Activated CD8-positive, alpha-beta T cell treated with anti-CD3 and anti-CD28 coated beads, Interleukin-2, amount 10 ng/mL, durations not matched to agents 7 days and 5 days (primary cell): Measurements from ENCODE around the gene BAX. TPM values are rescaled to one million over a fixed set of nuclear protein-coding genes. Genes with fewer than 3 reads are reported as not detected.
A peak's percentile ranks its signal among the peaks of the same experiment; 100 is the strongest.
"Not testable (repeated sequence)": the region's sequence is repeated elsewhere in the genome, so short reads cannot be mapped to it uniquely, and the experiment has no call there.

Source experiments
- ATAC-seq: fragments of 150-1000 bp; cut with Tn5 transposase; one replicate; pipeline ENCODE4 v1.10.0; 2021; ENCODE audit warnings: moderate library complexity
- CTCF ChIA-PET: fragments of 350-600 bp; sonication (Branson Sonifier 250); formaldehyde crosslinking; loops from one replicate; lab custom pipeline; 2021; ENCODE audit warnings: antibody characterized with exemption; lab: Charles Lee
- POLR2A ChIA-PET: fragments of 350-600 bp; sonication (Branson Sonifier 250); formaldehyde crosslinking; loops from one replicate; lab custom pipeline; 2021; ENCODE audit warnings: antibody characterized with exemption; lab: Charles Lee
- DNase-seq: peaks from one replicate; pipeline ENCODE4 v3.0.0-alpha.2; 2020
- H3K27ac Mint-ChIP-seq: one replicate; pipeline ENCODE4 v1.8.0; 2021; ENCODE audit warnings: mild to moderate bottlenecking, mixed read lengths
- H3K27me3 Mint-ChIP-seq: one replicate; pipeline ENCODE4 v1.8.0; 2021; ENCODE audit warnings: low read depth, mixed read lengths
- H3K36me3 Mint-ChIP-seq: one replicate; pipeline ENCODE4 v1.8.0; 2021; ENCODE audit warnings: low read depth, mixed read lengths
- H3K4me1 Mint-ChIP-seq: one replicate; pipeline ENCODE4 v1.8.0; 2021; ENCODE audit warnings: low read depth, mixed read lengths
- H3K4me3 Mint-ChIP-seq: one replicate; pipeline ENCODE4 v1.8.0; 2021; ENCODE audit warnings: mild to moderate bottlenecking, mixed read lengths
- H3K9me3 Mint-ChIP-seq: one replicate; pipeline ENCODE4 v1.8.0; 2022; ENCODE audit warnings: mixed read lengths; ENCODE audit not compliant: insufficient read depth
- total RNA-seq, 2 experiments: library from RNA; stranded (reverse); gene quantifications; one replicate each; pipeline ENCODE4 v1.2.3, GENCODE V29; 2021

Gene BAX
- total RNA-seq, result 100 to 1,000 TPM; 336 to 350 TPM

GRCh38 chr19:48954595-48955307, at the start of gene BAX:
Gene BAX, plus strand, starts transcription at chr19:48954875. Its CDS starts 54 bp downstream, at chr19:48954929.
- H3K27me3 Mint-ChIP-seq, result no peaks in the 10 kb centered on the region
- H3K27ac Mint-ChIP-seq, result peak within 1 kb of the TSS; percentile 85
- peak within 1 kb of the TSS; percentile 77 for H3K4me3 Mint-ChIP-seq
- H3K4me1 Mint-ChIP-seq, result peaks cover 39% of the 10 kb centered on the region
- H3K9me3 Mint-ChIP-seq, result no peaks in the 10 kb centered on the region
- H3K36me3 Mint-ChIP-seq, result peaks cover 42% of the 10 kb centered on the region
- ChIA-PET POLR2A (interaction anchor here (0.6 to 2.5 kb wide), 10 partner anchors 7 to 309 kb away, joined by 3 to 10 read pairs (median 4); partner anchors contain the start of genes BCAT2, CA11, DHDH and NUCB1), CTCF (interaction anchor here (0.7 to 2.4 kb wide), 9 partner anchors 15 to 216 kb away, joined by 3 to 9 read pairs (median 3); partner anchors contain the start of genes GYS1, NUCB1 and RUVBL2)
- DNase-seq (peak; percentile 96), ATAC-seq (peak; percentile 87)

GRCh38 chr19:48905664-48906063, 49.0 kb upstream of the BAX start:
- ChIA-PET POLR2A (no interaction called here), CTCF (no interaction called here)
- Mint-ChIP-seq H3K4me1 (peaks cover 22% of the 10 kb centered on the region), H3K36me3 (peaks cover 67% of the 10 kb centered on the region), H3K9me3 (no peaks in the 10 kb centered on the region), H3K27ac (no peak overlapping the region), H3K27me3 (no peaks in the 10 kb centered on the region), H3K4me3 (no peak overlapping the region)
- DNase-seq, result no peak
- no peak for ATAC-seq

GRCh38 chr19:48906324-48906723, 48.4 kb upstream of the BAX start:
- Mint-ChIP-seq H3K27ac (no peak overlapping the region), H3K27me3 (no peaks in the 10 kb centered on the region), H3K4me3 (no peak overlapping the region), H3K36me3 (peaks cover 66% of the 10 kb centered on the region), H3K9me3 (no peaks in the 10 kb centered on the region), H3K4me1 (peaks cover 17% of the 10 kb centered on the region)
- ChIA-PET POLR2A (no interaction called here), CTCF (no interaction called here)
- ATAC-seq, result no peak
- no peak for DNase-seq

GRCh38 chr19:48907671-48908070, 47.0 kb upstream of the BAX start:
- ChIA-PET CTCF (no interaction called here), POLR2A (no interaction called here)
- H3K9me3 Mint-ChIP-seq, result no peaks in the 10 kb centered on the region
- no peak for DNase-seq
- H3K4me1 Mint-ChIP-seq, result peaks cover 7% of the 10 kb centered on the region
- H3K27ac Mint-ChIP-seq, result peak overlapping the region; percentile 49
- ATAC-seq, result no peak
- peaks cover 65% of the 10 kb centered on the region for H3K36me3 Mint-ChIP-seq
- no peak overlapping the region for H3K4me3 Mint-ChIP-seq
- H3K27me3 Mint-ChIP-seq, result no peaks in the 10 kb centered on the region

- ATAC-seq, DNase-seq, H3K9me3 Mint-ChIP-seq, H3K27me3 Mint-ChIP-seq, H3K27ac Mint-ChIP-seq, H3K4me1 Mint-ChIP-seq, CTCF ChIA-PET, H3K4me3 Mint-ChIP-seq: not testable (repeated sequence)
- peaks cover 72% of the 10 kb centered on the region for H3K36me3 Mint-ChIP-seq
- POLR2A ChIA-PET, result interaction anchor here (1.1 kb wide), 1 partner anchor 9 kb away, joined by 3 read pairs; no protein-coding TSS in a partner anchor
These were observed 45.1 kb upstream of the BAX start for GRCh38 chr19:48909424-48910077.

DNA sequence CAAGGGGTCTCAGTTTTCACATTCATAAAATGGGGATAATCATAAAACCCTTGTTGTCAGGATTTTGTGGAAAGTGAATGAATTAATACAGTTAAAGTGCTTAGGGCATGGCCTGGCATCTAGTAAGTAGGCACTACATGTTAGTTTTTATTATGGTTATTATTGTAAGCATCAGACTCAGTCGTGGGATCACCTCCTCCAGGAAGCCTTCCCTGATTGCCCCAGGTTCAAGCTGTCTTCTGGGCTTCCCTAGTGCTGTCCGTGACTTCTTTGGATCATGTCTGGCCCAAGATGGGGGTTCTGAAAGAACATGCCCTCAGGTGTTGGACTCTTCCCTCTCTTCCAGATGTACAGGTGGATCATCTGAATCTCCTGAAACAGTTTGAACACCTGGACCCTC, 43.9 kb upstream of the BAX start:
- no peak overlapping the region for H3K27ac Mint-ChIP-seq
- peaks cover 64% of the 10 kb centered on the region for H3K36me3 Mint-ChIP-seq
- H3K4me1 Mint-ChIP-seq, result peaks cover 2% of the 10 kb centered on the region
- POLR2A ChIA-PET, result interaction anchor here (1.0 to 1.6 kb wide), 2 partner anchors 10 to 14 kb away, joined by 3 to 4 read pairs; no protein-coding TSS in a partner anchor
- no peak overlapping the region for H3K4me3 Mint-ChIP-seq
- CTCF ChIA-PET, result no interaction called here
- no peak for DNase-seq
- H3K9me3 Mint-ChIP-seq, result no peaks in the 10 kb centered on the region
- no peaks in the 10 kb centered on the region for H3K27me3 Mint-ChIP-seq
- no peak for ATAC-seq

DNA sequence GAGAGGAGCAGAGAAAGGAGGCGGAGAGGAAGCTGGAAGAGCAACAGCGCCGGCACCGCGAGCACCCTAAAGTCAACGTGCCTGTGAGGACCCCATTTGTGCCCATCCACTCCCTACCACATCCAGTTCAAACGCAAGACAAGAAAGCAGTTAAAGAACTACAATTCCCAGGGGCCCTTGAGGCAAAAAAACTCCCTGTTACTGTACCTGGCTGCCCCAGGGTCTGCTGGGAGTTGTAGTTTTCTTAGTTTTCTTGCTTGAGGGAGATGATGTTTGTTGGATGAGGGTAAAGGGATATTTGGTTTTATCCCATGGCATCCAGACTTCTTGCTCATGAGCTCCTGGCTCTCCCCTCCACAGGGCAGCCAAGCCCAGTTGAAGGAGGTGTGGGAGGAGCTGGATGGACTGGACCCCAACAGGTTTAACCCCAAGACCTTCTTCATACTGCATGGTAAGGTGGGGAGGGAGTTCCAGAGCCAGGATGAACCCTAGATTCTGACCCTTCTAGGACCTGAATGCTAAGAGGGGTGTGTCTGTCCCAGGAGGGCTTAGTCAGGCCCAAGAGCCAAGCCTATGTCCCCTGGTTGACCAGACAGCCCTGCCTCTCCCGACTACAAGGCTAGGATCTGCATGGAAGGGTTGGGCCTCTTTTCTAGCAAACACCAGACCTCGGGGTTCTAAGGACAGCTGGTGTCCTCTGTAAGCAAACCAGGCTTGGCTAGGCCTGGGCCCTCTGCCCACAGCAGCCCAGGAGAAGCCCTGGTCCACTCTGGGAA, 41.4 kb upstream of the BAX start:
- POLR2A ChIA-PET, result interaction anchor here (0.6 to 1.3 kb wide), 2 partner anchors 9 to 39 kb away, joined by 3 read pairs; no protein-coding TSS in a partner anchor
- CTCF ChIA-PET, result interaction anchor here (1.7 kb wide), 1 partner anchor 57 kb away, joined by 5 read pairs; no protein-coding TSS in a partner anchor
- Mint-ChIP-seq H3K36me3 (peaks cover 59% of the 10 kb centered on the region), H3K4me1 (peaks cover 3% of the 10 kb centered on the region), H3K9me3 (no peaks in the 10 kb centered on the region), H3K27ac (no peak overlapping the region), H3K4me3 (no peak overlapping the region), H3K27me3 (no peaks in the 10 kb centered on the region)
- DNase-seq, result peak; percentile 39
- no peak for ATAC-seq

DNA sequence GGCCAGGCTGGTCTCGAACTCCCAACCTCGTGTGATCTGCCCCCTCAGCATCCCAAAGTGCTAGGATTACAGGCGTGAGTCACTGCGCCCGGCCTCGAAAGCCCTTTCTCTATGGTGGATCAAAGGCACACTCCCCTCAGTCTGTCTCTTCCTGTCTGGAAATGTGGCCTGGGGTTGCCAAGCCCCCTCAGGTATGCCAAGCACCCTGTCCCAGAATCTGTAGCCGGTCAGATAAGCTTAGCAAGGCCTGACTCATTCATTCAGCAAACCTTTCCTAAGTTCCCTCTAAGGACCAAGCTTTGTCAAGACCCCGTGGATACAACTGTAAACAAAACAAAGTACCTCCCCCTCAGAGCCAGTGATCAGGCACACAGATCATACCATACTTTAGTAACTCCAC, 40.5 kb upstream of the BAX start:
- no peak for DNase-seq
- ChIA-PET POLR2A (interaction anchor here (0.5 kb wide), 1 partner anchor 1986 kb away, joined by 3 read pairs; no protein-coding TSS in a partner anchor), CTCF (interaction anchor here (1.7 kb wide), 1 partner anchor 56 kb away, joined by 5 read pairs; no protein-coding TSS in a partner anchor)
- H3K27me3 Mint-ChIP-seq, result no peaks in the 10 kb centered on the region
- H3K9me3 Mint-ChIP-seq, result no peaks in the 10 kb centered on the region
- ATAC-seq, result no peak
- H3K4me3 Mint-ChIP-seq, result no peak overlapping the region
- H3K36me3 Mint-ChIP-seq, result peaks cover 60% of the 10 kb centered on the region
- peak overlapping the region; percentile 34 for H3K27ac Mint-ChIP-seq
- peaks cover 3% of the 10 kb centered on the region for H3K4me1 Mint-ChIP-seq

GRCh38 chr19:48915757-48916156, 38.9 kb upstream of the BAX start:
- ATAC-seq, result no peak
- no peak for DNase-seq
- Mint-ChIP-seq H3K9me3 (no peaks in the 10 kb centered on the region), H3K27me3 (no peaks in the 10 kb centered on the region), H3K36me3 (peaks cover 52% of the 10 kb centered on the region), H3K27ac (no peak overlapping the region), H3K4me3 (no peak overlapping the region), H3K4me1 (peaks cover 3% of the 10 kb centered on the region)
- POLR2A ChIA-PET, result no interaction called here
- CTCF ChIA-PET, result interaction anchor here (2.1 kb wide), 1 partner anchor 55 kb away, joined by 5 read pairs; no protein-coding TSS in a partner anchor

GRCh38 chr19:48918071-48918470, 36.6 kb upstream of the BAX start:
- Mint-ChIP-seq H3K27ac (no peak overlapping the region), H3K4me3 (no peak overlapping the region), H3K27me3 (no peaks in the 10 kb centered on the region), H3K9me3 (no peaks in the 10 kb centered on the region), H3K4me1 (peaks cover 3% of the 10 kb centered on the region), H3K36me3 (peaks cover 47% of the 10 kb centered on the region)
- POLR2A ChIA-PET, result no interaction called here
- DNase-seq (no peak), ATAC-seq (no peak)
- CTCF ChIA-PET, result interaction anchor here (1.1 to 2.1 kb wide), 3 partner anchors 28 to 122 kb away, joined by 3 to 5 read pairs (median 3); no protein-coding TSS in a partner anchor

DNA sequence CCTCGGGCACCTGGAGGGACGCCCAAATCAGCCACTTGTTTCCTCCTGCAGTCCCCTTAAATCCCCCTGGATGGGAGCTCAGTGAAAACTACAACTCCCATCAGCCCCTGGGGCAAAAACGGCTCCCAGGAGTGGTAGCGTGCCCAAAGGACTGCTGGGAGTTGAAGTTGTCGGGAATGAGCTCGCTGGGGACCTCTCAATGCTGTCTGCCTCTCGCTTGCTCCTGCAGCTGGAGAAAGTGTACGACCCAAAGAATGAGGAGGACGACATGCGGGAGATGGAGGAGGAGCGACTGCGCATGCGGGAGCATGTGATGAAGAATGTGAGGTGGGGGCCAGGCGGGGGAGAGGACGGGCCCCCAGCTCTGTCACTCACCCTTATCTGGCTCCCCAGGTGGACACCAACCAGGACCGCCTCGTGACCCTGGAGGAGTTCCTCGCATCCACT, 35.9 kb upstream of the BAX start:
- no peaks in the 10 kb centered on the region for H3K27me3 Mint-ChIP-seq
- peak; percentile 52 for ATAC-seq
- no peak overlapping the region for H3K4me3 Mint-ChIP-seq
- no peak overlapping the region for H3K27ac Mint-ChIP-seq
- DNase-seq, result peak; percentile 31
- CTCF ChIA-PET, result interaction anchor here (1.1 to 1.4 kb wide), 2 partner anchors 27 to 123 kb away, joined by 3 read pairs; no protein-coding TSS in a partner anchor
- POLR2A ChIA-PET, result interaction anchor here (0.6 kb wide), 1 partner anchor 47 kb away, joined by 3 read pairs; the partner anchor contains the start of gene PPP1R15A
- no peaks in the 10 kb centered on the region for H3K9me3 Mint-ChIP-seq
- peaks cover 3% of the 10 kb centered on the region for H3K4me1 Mint-ChIP-seq
- H3K36me3 Mint-ChIP-seq, result peaks cover 44% of the 10 kb centered on the region
